Measurements from ENCODE around the gene NPW. TPM values are rescaled to one million over a fixed set of nuclear protein-coding genes. Genes with fewer than 3 reads are reported as not detected.
A peak's percentile ranks its signal among the peaks of the same experiment; 100 is the strongest.

Gene NPW
- total and polyA plus RNA-seq, 2 of the 8 experiments (the other 6 are each of a cell fraction or from before 2014, with no cell fraction given): 4.0 to 10.3 TPM

DNA sequence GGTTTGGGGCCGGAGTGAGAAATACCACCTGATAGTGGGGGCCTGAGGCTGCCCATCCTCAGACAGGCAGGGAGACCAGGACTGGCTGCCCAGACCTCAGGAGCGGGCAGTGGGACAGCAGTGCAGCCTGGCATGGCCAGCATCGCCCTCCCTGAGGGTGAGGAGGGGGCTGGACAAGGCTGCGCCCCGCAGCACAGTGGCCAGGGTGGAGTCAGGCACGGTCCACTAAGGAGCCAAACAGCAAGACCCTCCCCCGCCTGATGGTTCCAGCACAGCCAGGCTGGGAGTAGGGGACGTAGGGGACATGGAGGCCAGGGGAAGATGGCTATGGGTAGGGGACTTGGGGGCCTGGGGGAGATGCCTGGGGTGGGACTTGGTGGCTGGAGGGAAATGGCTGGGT, 13.3 kb upstream of the NPW start:
- peaks cover 29 to 61% of the 10 kb centered on the region in 2 experiments for H4K20me1 ChIP-seq (replicated peaks in 1 of 2; ENCODE audit: control insufficient read depth in 1 of 2, insufficient read depth in 2 of 2, low read length in 2 of 2)

More for the DNA sequence above, 13.3 kb upstream of the NPW start:
- H3K79me1 ChIP-seq (ENCODE audit: low read depth, low read length): peaks cover 9% of the 10 kb centered on the region; the same call in 1 of the 2 replicates
- H3K9ac ChIP-seq (replicated peaks in 1 of 4; ENCODE audit: extremely low read depth in 1 of 4, low read depth in 3 of 4, low read length in 3 of 4): no peak overlapping the region
- no peak overlapping the region for H3K4me3 ChIP-seq (ENCODE audit: extremely low read depth in 1 of 4, insufficient read depth in 2 of 4, low read depth in 3 of 4, low read length in 4 of 4)
- H3K79me2 ChIP-seq (ENCODE audit: control insufficient read depth in 1 of 2, insufficient read depth in 2 of 2, low read length in 2 of 2): peaks cover 22 to 52% of the 10 kb centered on the region in 2 experiments; a peak in 3 of 4 replicates
- H3K4ac ChIP-seq (replicated peaks; ENCODE audit: insufficient read length, low read depth, low read length): no peak overlapping the region
- H3K18ac ChIP-seq (ENCODE audit: extremely low read depth, low read length): no peak overlapping the region
- CTCF ChIA-PET (ENCODE audit: partially characterized antibody): interaction anchor here (0.7 to 4.3 kb wide), 12 partner anchors 9 to 146 kb away, joined by 3 to 55 read pairs (median 6); partner anchors contain the start of genes NPW and SYNGR3
- no peak overlapping the region for H4K8ac ChIP-seq (ENCODE audit: extremely low read depth, insufficient read depth, low read length)
- H3K36me3 ChIP-seq (ENCODE audit: control insufficient read depth in 2 of 4, insufficient read depth in 4 of 4, low read length in 3 of 4): peaks cover 10 to 21% (median 15%) of the 10 kb centered on the region in 4 experiments
- H2AK5ac ChIP-seq (ENCODE audit: low read depth, low read length): no peak overlapping the region
- H4K91ac ChIP-seq (replicated peaks; ENCODE audit: insufficient read length, low read length): no peak overlapping the region
- no peak overlapping the region for H3K14ac ChIP-seq (ENCODE audit: insufficient read length)
- DNase-seq (ENCODE audit: low read depth in 1 of 2, low spot score in 2 of 2): no peak
- H2BK12ac ChIP-seq (ENCODE audit: low read depth, low read length): no peak overlapping the region
- TF ChIP-seq SIN3A (conservative IDR thresholded peaks at IDR 0.05 in 1 of 2, IDR thresholded peaks at IDR 0.05 in 1 of 2; ENCODE audit: low read depth in 1 of 2, low read length in 2 of 2) (no peak), NANOG (IDR thresholded peaks at IDR 0.05; ENCODE audit: insufficient read depth, low read depth, low read length, poor library complexity, severe bottlenecking) (no peak), CEBPB (IDR thresholded peaks at IDR 0.05; ENCODE audit: low read depth, low read length) (no peak), CBX8 (IDR thresholded peaks at IDR 0.05; ENCODE audit: borderline replicate concordance, low read depth, low read length) (no peak)
- H2BK15ac ChIP-seq (ENCODE audit: low read length): no peak overlapping the region
- H3K4me2 ChIP-seq (ENCODE audit: insufficient read depth in 1 of 2, low read depth in 2 of 2, low read length in 2 of 2): no peak overlapping the region
- H3K9me3 ChIP-seq (ENCODE audit: insufficient read depth in 2 of 2, low read depth in 1 of 2, low read length in 1 of 2): no peaks in the 10 kb centered on the region
- H2BK20ac ChIP-seq (ENCODE audit: low read length): no peak overlapping the region
- peaks cover 3 to 38% (median 22%) of the 10 kb centered on the region in 4 experiments for H3K4me1 ChIP-seq (replicated peaks in 1 of 4; ENCODE audit: control insufficient read depth in 3 of 4, insufficient read depth in 4 of 4, low read length in 3 of 4)
- no peak overlapping the region for H3K56ac ChIP-seq (replicated peaks; ENCODE audit: insufficient read length, low read depth, low read length)
- H2BK5ac ChIP-seq (ENCODE audit: low read depth, low read length): peak overlapping the region; percentile 35; the same call in 1 of the 2 replicates
- no peak overlapping the region for H4K5ac ChIP-seq (ENCODE audit: insufficient read length, low read depth, low read length)
- H3K23ac ChIP-seq (ENCODE audit: insufficient read length): no peak overlapping the region
- H3K23me2 ChIP-seq (ENCODE audit: low read depth, low read length): peaks cover 12% of the 10 kb centered on the region; the same call in 1 of the 2 replicates
- H2BK120ac ChIP-seq (replicated peaks; ENCODE audit: low read depth, low read length): no peak overlapping the region
- POLR2A ChIA-PET (ENCODE audit: partially characterized antibody): interaction anchor here (0.6 to 4.7 kb wide), 6 partner anchors 10 to 1263 kb away, joined by 3 to 37 read pairs (median 8); partner anchors contain the start of genes RNF151, RPS2 and TRAF7
- no peak for FAIRE-seq
- H3K27ac ChIP-seq (ENCODE audit: low read depth, low read length): no peak overlapping the region
- no peak overlapping the region for H2AFZ ChIP-seq (ENCODE audit: low read length)
- no peaks in the 10 kb centered on the region for H3K27me3 ChIP-seq (replicated peaks in 1 of 4; ENCODE audit: control insufficient read depth in 3 of 4, extremely low read depth in 1 of 4, insufficient read depth in 3 of 4, low read length in 3 of 4)
- 92% methylated on average over 7 of the region's 8 CpGs; no CpG with 5 or more reads in 1 of the 2 experiments for whole genome bisulfite sequencing, 2 experiments (ENCODE audit: extremely low coverage in 1 of 2, insufficient coverage in 1 of 2, insufficient read length in 1 of 2, insufficient replicate concordance in 2 of 2, low coverage in 1 of 2, low lambda C conversion rate in 2 of 2, missing lambda C conversion rate in 1 of 2)
